NCI-H1092 treated with DMSO at 0.1 percent for 48 hours (cell line): ENCODE data around the gene HEMK1.

Experiments used
- DNase-seq: peaks from one replicate; lab custom pipeline; 2025; lab: John Stamatoyannopoulos, UW

Gene HEMK1

GRCh38 chr3:50600141-50600753 is 30.9 kb downstream of the HEMK1 start:
- DNase-seq: no peak

GRCh38 chr3:50600841-50601591 is 31.7 kb downstream of the HEMK1 start:
- peak; percentile 77 for DNase-seq

GRCh38 chr3:50602595-50603191 is 33.4 kb downstream of the HEMK1 start:
- DNase-seq: no peak

- DNase-seq: no peak
Observed at GRCh38 chr3:50603261-50604109, 34.2 kb downstream of the HEMK1 start.

- DNase-seq: no peak
Observed at GRCh38 chr3:50604110-50604621, 34.8 kb downstream of the HEMK1 start.

GRCh38 chr3:50604628-50605588 is 35.6 kb downstream of the HEMK1 start:
- no peak for DNase-seq

- DNase-seq: no peak
Observed at GRCh38 chr3:50605901-50606326, 36.6 kb downstream of the HEMK1 start.

- no peak for DNase-seq
Observed at GRCh38 chr3:50606596-50606995, 37.3 kb downstream of the HEMK1 start.

- DNase-seq: no peak
Observed at GRCh38 chr3:50607271-50608091, 38.2 kb downstream of the HEMK1 start.

GRCh38 chr3:50608278-50608677 is 39.0 kb downstream of the HEMK1 start:
- no peak for DNase-seq

GRCh38 chr3:50609071-50609762 is 39.9 kb downstream of the HEMK1 start:
- no peak for DNase-seq

- no peak for DNase-seq
Observed at GRCh38 chr3:50609763-50610085, 40.4 kb downstream of the HEMK1 start.

GRCh38 chr3:50610181-50610971 is 41.1 kb downstream of the HEMK1 start:
- no peak for DNase-seq

GRCh38 chr3:50610992-50611463 is 41.7 kb downstream of the HEMK1 start:
- DNase-seq: no peak

GRCh38 chr3:50611464-50612233 is 42.3 kb downstream of the HEMK1 start, which contains the start of gene CISH:
TSS of gene CISH (minus strand) at chr3:50611774. CDS start at chr3:50611650, 124 bp downstream.
- peak; percentile 83 for DNase-seq

- no peak for DNase-seq
Observed at GRCh38 chr3:50612234-50612882, 43.0 kb downstream of the HEMK1 start.
